22Rv1 (cell line): ENCODE measurements around the gene FOXS1.

Experiments used
- ZFX ChIP-seq: fragments of 450-650 bp; IDR thresholded peaks from 2 replicates; pipeline ENCODE4 v1.6.1; 2017; ENCODE audit warnings: antibody characterized with exemption, borderline replicate concordance
- TF ChIP-seq, protein P1 (sequence below): fragments of 450-650 bp; IDR thresholded peaks from 2 replicates; pipeline ENCODE4 v1.5.1; 2017; ENCODE audit warnings: mild to moderate bottlenecking

DNA sequence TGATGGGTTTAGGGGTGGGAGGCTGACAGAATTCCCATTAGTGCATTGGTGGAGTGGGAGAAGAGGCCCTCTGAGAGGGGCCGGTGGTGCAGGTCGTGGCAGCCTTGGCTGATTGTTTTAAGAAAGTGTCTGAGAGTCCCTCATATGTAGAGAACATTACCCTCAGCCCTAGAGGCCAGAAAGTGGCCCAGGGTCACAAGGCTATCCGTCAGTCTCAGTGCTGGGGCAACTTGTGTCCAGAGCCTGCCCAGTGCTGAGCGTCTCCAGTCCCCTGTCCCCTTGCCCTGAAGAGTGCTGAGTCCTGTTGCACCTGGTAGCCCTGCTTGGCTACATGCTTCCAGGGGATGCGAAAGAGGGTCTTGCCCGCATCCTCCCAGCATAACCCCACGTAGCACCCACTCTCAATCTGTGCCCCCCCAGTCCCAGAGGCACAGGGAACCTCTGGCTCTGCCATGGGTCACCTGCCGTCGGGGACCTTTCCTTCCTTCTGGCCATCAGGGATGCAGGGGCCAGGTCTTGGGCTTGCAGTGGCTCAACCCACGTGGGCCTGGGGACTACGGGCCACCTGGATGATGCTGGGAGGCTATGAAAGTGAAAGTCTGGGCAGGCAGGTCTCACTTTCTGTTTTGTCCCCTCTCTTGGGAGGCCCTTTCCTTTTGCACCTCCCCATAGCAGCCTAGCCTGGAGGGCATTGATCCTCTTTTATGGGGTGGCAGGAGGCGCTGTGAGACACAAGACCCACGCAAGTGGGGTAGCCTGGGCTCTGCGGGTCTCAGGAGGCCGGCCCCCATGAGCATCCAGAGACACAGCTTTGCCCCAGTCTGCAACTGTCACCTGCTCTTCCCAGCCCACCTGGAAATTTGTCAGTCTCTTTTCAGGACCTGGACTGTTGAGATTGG, 12.7 kb upstream of the FOXS1 start:
- TF ChIP-seq, protein P1, sequence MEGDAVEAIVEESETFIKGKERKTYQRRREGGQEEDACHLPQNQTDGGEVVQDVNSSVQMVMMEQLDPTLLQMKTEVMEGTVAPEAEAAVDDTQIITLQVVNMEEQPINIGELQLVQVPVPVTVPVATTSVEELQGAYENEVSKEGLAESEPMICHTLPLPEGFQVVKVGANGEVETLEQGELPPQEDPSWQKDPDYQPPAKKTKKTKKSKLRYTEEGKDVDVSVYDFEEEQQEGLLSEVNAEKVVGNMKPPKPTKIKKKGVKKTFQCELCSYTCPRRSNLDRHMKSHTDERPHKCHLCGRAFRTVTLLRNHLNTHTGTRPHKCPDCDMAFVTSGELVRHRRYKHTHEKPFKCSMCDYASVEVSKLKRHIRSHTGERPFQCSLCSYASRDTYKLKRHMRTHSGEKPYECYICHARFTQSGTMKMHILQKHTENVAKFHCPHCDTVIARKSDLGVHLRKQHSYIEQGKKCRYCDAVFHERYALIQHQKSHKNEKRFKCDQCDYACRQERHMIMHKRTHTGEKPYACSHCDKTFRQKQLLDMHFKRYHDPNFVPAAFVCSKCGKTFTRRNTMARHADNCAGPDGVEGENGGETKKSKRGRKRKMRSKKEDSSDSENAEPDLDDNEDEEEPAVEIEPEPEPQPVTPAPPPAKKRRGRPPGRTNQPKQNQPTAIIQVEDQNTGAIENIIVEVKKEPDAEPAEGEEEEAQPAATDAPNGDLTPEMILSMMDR: no peak
- no peak for TF ChIP-seq ZFX
